HG03575 (cell line): ENCODE measurements around the gene MYDGF.
"Not testable (repeated sequence)": the region's sequence is repeated elsewhere in the genome, so short reads cannot be mapped to it uniquely, and the experiment has no call there.

ENCODE experiments used
- ATAC-seq: cut with Tn5 transposase; IDR thresholded peaks from one replicate; pipeline ENCODE4 v1.9.1; 2021; ENCODE audit not compliant: unreplicated experiment, insufficient number of reproducible peaks, low FRiP score; ENCODE audit errors: extremely low read depth

MYDGF gene

GRCh38 chr19:4680021-4680420 lies 9.9 kb upstream of the MYDGF start:
- ATAC-seq: not testable (repeated sequence)

GRCh38 chr19:4678881-4679790 lies 9.0 kb upstream of the MYDGF start:
- no peak for ATAC-seq

GRCh38 chr19:4676955-4677731 lies 7.0 kb upstream of the MYDGF start:
- no peak for ATAC-seq

- no peak for ATAC-seq
These were observed 5.2 kb upstream of the MYDGF start for GRCh38 chr19:4675346-4675745.

GRCh38 chr19:4673726-4674125 lies 3.6 kb upstream of the MYDGF start:
- no peak for ATAC-seq

GRCh38 chr19:4673216-4673615 lies 3.1 kb upstream of the MYDGF start:
- no peak for ATAC-seq

DNA sequence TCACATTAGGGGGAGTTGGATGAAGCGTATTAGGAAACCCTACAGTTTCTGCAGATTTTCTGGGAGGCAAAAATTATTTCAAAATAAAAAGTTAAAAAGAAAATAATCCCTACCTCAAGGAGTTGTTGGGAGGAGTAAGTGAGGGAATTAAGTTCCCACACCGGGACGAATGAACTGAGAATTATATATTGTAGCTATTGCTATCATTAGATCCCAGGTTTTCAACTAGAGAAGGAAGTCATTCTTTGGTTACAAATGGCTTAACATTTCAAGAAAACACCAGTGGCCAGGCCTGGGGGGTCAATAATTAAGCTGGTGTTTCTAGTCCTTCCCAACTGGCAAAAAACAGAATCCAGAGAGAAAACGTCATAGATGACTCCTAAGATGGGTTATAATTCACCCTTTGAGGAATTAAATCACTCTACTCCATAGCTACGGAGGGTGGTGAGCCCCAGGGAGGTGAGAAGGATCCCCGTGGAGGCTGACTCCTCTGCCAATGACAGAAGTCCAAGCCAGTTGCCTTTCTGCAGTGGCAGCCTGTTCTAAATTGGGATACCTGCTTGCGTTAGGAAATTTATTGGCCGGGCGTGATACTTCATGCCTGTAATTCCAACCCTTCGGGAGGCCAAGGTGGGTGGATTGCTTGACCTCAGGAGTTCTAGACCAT lies 1.2 kb upstream of the MYDGF start:
- ATAC-seq: no peak

DNA sequence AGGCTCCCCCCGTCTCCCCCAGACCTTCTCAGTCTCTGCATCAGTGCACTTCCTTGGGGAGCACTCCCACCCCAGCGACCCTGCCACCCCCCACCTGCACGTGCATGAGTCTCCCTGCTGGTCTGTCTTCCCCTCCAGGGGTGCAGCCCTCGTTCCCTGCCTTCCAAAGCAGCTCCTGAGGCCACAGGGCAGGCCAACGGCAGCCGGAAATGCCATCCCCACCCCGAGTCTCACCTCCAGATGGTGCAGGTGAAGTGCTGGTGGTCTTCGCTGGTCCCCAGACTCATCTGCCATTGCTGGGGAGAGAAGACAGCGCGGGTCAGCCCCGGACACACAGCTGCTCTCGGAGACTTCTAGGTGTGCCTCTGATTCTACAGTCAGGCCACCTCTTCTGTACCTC lies 5.5 kb downstream of the MYDGF start:
- ATAC-seq: no peak

DNA sequence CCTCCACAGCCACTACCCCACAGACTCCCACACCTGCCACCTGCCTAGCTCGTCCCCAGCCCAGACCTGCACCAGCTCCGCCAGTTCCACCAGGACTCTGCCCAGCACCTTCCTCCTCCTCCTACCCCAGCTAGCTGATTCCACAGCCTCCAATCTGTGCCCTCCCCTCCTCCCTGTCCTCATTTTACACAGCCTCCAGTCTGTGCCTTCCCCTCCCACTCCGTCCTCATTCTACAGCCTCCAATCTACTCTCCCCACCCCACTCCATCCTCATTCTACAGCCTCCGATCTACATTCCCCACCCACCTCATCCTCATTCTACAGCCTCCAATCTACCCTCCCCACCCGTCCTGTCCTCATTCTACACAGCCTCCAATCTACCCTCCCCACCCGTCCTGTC lies 7.3 kb downstream of the MYDGF start:
- ATAC-seq: no peak

- no peak for ATAC-seq
These were observed 8.0 kb downstream of the MYDGF start for GRCh38 chr19:4662020-4662695.

GRCh38 chr19:4660993-4661392 lies 9.1 kb downstream of the MYDGF start:
- ATAC-seq: no peak

DNA sequence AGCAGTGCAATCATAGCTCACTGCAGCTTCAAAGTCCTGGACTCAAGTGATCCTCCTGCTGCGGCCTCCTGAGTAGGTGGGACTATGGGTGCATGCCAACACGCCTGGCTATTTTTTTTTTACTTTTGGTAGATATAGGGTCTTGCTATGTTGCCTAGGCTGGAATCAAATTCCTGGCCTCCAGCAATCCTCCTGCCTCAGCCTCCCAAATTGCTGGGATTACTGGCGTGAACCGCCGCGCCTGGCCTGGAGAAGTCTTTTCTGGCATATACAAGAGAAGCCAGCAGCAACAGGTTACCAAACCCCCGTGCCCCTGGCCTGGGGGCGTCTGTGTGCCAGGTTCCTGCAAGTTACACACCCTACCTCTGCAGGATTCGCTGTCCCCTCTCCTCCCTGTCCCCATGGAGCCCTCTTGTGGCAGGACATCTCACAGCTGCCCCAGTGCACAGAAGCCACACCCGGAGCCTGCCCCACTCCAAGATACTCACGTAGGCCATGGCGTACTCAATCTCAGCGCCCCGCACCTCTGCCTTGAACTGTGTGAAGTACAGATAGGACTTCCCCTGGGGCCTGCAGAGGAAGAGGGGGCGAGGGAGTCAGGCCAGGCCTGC lies 9.9 kb downstream of the MYDGF start:
- no peak for ATAC-seq

DNA sequence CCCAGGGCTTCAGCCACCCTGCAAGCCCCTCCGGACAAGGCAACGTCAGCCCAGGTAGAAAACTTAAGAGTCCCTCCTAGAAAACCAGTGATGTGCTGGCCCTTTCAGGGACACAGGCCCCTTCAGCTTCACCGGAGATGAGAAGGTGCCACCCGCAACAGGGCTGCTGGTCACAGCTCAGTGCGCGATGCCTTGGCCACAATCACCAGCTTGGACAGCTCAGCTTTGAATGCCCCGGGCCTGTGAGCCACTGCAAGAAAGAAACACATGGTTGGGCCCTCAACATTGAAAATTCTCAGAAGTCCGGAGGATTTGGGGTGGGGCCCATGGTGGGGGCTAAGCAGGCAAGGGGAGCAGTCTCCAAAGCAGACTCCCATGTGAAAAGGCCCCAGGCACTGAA lies 12.3 kb downstream of the MYDGF start:
- ATAC-seq: no peak

DNA sequence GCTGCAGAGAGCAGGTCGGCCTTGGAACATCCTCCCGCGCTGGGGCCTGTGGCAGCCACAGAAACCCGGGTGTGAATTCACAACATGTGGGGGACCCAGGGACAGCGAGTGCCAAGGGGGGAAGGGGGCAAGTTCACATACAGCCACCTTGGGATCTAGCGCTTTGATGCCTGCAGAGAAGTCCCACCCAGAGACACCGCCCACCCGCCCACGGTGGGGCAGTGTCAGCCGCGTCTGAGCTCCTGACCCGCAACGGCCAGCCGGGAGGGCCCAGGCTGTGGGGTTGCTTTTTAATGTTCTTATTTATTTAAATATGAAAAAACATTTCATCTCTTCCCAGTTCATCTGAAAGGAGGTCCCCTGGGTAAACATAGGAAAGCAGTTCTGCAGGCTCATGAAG lies 12.9 kb downstream of the MYDGF start:
- no peak for ATAC-seq

- no peak for ATAC-seq
These were observed 14.0 kb downstream of the MYDGF start for GRCh38 chr19:4656102-4656501.

GRCh38 chr19:4654437-4655361 lies 15.4 kb downstream of the MYDGF start:
- ATAC-seq: no peak

DNA sequence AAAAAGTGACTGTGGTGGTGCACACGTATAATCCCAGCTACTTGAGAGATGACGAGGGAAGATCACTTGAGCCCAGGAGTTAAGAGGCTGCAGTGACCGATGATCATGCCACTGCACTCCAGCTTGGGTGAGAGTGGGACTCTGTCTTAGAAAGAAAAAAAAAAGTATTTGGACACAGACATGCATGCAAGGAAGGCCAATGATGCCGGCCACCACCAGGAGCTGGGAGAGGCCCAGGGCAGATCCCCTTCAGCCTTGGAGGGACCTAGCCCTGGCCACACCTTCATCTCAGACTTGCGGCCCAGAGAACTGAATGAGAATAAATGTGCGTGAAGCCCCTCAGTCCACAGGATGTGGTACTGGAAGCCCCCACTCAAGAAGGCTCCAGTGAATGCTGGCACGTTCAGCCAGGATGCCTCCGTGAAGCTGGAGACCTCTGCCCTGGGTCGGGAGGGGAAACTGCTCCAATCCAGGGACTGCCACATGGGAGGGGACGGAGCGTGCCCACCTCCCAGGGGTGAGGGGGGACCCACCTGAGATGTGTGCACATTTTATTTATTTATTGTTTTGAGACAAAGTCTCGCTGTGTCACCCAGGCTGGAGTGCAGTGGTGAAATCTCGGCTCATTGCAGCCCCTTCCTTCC lies 16.2 kb downstream of the MYDGF start:
- no peak for ATAC-seq
